Measurements from ENCODE around the gene BAD. TPM values are rescaled to one million over a fixed set of nuclear protein-coding genes. Genes with fewer than 3 reads are reported as not detected.

The BAD gene
- total and polyA plus RNA-seq, 2 of the 13 experiments (the other 11 are each of a cell fraction or from before 2014, with no cell fraction given): 17.9 to 28.5 TPM

GRCh38 chr11:64284962-64285884 lies 758 bp upstream of the BAD start, which contains the start of gene GPR137 (continued):
- no peak for TF ChIP-seq WIZ (CRISPR knock-in tag; IDR thresholded peaks at IDR 0.05)
- TF ChIP-seq ZKSCAN5 (CRISPR knock-in tag; IDR thresholded peaks at IDR 0.05): no peak
- TF ChIP-seq MTF1 (CRISPR knock-in tag; IDR thresholded peaks at IDR 0.05): no peak
- TF ChIP-seq EP300 (IDR thresholded peaks at IDR 0.05; ENCODE audit: low read depth in 2 of 2, low read length in 2 of 2): no peak
- no peak for TF ChIP-seq EP300 (CRISPR knock-in tag; IDR thresholded peaks at IDR 0.05; ENCODE audit: borderline replicate concordance)
- TF ChIP-seq ZNF512 (CRISPR knock-in tag; IDR thresholded peaks at IDR 0.05): no peak
- TF ChIP-seq ZSCAN30 (CRISPR knock-in tag; IDR thresholded peaks at IDR 0.05): no peak
- TF ChIP-seq ZFP62 (CRISPR knock-in tag; IDR thresholded peaks at IDR 0.05): no peak
- no peak for TF ChIP-seq ZNF558 (CRISPR knock-in tag; IDR thresholded peaks at IDR 0.05; ENCODE audit: borderline replicate concordance)
- TF ChIP-seq MAFF (IDR thresholded peaks at IDR 0.05; ENCODE audit: low read depth, low read length): no peak
- no peak for TF ChIP-seq ZNF598 (CRISPR knock-in tag; IDR thresholded peaks at IDR 0.05; ENCODE audit: borderline replicate concordance)
- 0 out of 2 replicates have a peak, but pooled peaks have one; percentile 9 for TF ChIP-seq KAT8 (CRISPR knock-in tag; IDR thresholded peaks at IDR 0.05)
- TF ChIP-seq MLLT10 (CRISPR knock-in tag; IDR thresholded peaks at IDR 0.05): no peak
- no peak for TF ChIP-seq GLI4 (CRISPR knock-in tag; IDR thresholded peaks at IDR 0.05; ENCODE audit: borderline replicate concordance)
- TF ChIP-seq ZNF703 (CRISPR knock-in tag; IDR thresholded peaks at IDR 0.05; ENCODE audit: borderline replicate concordance): no peak; the same call in 1 of the 2 replicates
- no peak for TF ChIP-seq JUN (CRISPR knock-in tag; IDR thresholded peaks at IDR 0.05)
- no peak for TF ChIP-seq PRDM15 (CRISPR knock-in tag; IDR thresholded peaks at IDR 0.05)
- no peak for TF ChIP-seq ZNF367 (CRISPR knock-in tag; IDR thresholded peaks at IDR 0.05; ENCODE audit: borderline replicate concordance)
- TF ChIP-seq FOXK2 (IDR thresholded peaks at IDR 0.05): no peak
- TF ChIP-seq ZNF607 (CRISPR knock-in tag; IDR thresholded peaks at IDR 0.05; ENCODE audit: borderline replicate concordance): no peak
- TF ChIP-seq KMT2A (CRISPR knock-in tag; IDR thresholded peaks at IDR 0.05): no peak
- no peak for TF ChIP-seq HNF4G (IDR thresholded peaks at IDR 0.05; ENCODE audit: borderline replicate concordance, low read depth, low read length)
- no peak for TF ChIP-seq HNF4G (CRISPR knock-in tag; IDR thresholded peaks at IDR 0.05; ENCODE audit: borderline replicate concordance, low read depth)
- TF ChIP-seq HOXA5 (CRISPR knock-in tag; IDR thresholded peaks at IDR 0.05): no peak
